Measurements from ENCODE around the gene RPS18. TPM values are rescaled to one million over a fixed set of nuclear protein-coding genes. Genes with fewer than 3 reads are reported as not detected.
"Not testable (repeated sequence)": the region's sequence is repeated elsewhere in the genome, so short reads cannot be mapped to it uniquely, and the experiment has no call there.

Gene RPS18
- total RNA-seq = 4,003 TPM

GRCh38 chr6:33271468-33272274, at the start of gene RPS18, which contains the start of gene VPS52:
TSS of gene RPS18 (plus strand) at chr6:33272075. CDS start at chr6:33272120, 45 bp downstream.
TSS of gene VPS52 (minus strand) at chr6:33271876. CDS start at chr6:33271675, 201 bp downstream.
- peak; percentile 65 for FAIRE-seq
- peak; percentile 90 to 91 for DNase-seq (ENCODE audit: low spot score in 2 of 2)

DNA sequence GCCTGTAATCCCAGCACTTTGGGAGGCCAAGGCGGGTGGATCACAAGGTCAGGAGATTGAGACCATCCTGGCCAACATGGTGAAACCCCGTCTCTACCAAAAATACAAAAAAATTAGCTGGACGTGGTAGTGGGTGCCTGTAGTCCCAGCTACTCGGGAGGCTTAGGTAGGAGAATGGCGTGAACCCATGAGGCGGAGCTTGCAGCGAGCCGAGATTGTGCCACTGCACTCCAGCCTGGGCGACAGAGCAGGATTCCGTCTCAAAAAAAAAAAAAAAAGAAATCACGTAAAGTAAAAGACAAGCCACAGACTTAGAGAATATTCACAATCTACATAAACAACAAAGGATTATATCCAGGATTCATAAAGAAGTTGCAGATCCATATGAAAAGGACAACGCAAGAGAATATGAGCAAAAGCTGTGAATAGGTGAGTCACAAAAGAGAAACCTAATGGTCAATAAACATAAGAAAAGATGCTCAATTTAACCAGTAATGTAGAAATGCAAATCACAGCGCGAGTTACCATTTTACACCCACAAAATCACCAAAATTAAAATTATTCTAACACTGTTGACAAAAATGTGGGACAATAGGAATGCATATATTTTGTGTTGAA, 45.3 kb upstream of the RPS18 start:
- not testable (repeated sequence) for DNase-seq (ENCODE audit: low spot score in 2 of 2); FAIRE-seq

- DNase-seq (ENCODE audit: low spot score in 2 of 2) (no peak), FAIRE-seq (no peak)
Measured at GRCh38 chr6:33235221-33235634, 36.6 kb upstream of the RPS18 start.

DNA sequence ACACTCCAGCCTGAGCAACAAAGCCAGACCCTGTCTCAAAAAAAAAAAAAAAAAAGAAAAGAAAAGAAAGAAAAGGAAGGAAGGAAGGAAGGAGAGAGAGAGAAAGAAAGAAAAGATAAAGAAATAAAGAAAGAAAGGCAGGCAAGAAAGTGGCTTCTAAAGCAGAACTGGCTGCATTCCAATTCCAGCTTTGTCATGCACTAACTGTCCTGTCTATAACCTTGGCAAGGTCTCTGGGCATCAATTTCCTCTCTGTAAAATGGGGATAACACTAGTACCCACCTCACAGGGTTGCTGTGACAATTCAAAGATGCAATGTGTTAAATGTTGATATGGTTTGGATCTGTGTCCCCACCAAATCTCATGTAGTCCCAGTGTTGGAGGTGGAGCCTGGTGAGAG, 35.5 kb upstream of the RPS18 start:
- DNase-seq (ENCODE audit: low spot score in 2 of 2) (no peak), FAIRE-seq (no peak)

DNA sequence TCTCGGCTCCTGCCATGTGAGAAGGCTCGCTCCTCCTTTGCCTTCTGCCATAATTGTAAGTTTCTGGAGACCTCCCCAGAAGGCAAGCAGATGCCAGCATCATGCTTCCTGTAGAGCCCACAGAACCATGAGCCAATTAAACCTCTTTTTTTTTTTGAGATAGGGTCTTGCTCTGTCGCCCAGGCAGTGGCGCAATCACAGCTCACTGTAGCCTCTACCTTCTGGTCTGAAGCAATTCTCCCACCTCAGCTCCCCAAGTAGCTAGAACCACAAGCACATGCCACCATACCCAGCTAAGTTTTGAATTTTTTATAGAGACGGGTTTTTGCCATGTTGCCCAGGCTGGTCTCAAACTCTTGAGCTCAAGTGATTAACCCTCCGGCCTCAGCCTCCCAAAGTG, 35.0 kb upstream of the RPS18 start:
- FAIRE-seq = no peak
- no peak for DNase-seq (ENCODE audit: low spot score in 2 of 2)

DNA sequence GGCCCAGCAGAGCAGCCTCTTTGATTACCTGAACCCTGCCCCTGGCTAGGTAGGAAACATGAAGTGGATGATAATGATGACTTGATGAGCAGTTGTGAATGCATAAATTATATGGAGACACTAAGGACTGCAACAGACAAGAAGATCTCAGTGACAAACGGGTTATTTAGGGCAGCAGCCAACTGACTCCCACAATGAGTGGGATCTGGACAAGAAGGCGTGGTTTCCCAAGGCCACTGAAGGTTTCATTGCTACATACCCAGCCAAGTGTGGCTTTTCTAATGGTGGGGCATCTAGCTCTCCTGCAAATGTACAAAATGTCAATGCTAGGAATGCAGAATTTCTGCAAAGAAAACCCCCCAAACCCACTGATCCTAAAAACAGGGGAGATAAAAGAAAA, 34.1 kb upstream of the RPS18 start:
- DNase-seq (ENCODE audit: low spot score in 2 of 2) (no peak), FAIRE-seq (no peak)

DNA sequence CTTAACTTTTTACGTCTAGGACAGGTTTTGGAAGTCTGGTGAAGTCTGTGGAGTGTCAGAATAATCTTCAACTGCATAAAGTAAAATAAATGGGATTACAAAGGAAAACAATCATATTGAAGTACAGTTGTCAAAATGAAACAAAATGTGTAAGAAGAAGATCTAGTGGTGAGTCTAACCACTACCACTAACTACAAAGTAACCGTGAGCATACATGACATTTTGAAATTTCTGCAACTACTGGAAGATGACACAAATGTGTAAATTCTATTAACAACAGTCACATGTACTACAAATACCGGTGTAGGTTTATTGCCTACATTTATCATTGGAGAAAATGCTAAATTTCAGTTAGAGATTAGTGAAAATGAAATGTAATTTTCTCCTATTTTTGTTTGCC, 29.9 kb upstream of the RPS18 start:
- FAIRE-seq = no peak
- no peak for DNase-seq (ENCODE audit: low spot score in 2 of 2)

DNA sequence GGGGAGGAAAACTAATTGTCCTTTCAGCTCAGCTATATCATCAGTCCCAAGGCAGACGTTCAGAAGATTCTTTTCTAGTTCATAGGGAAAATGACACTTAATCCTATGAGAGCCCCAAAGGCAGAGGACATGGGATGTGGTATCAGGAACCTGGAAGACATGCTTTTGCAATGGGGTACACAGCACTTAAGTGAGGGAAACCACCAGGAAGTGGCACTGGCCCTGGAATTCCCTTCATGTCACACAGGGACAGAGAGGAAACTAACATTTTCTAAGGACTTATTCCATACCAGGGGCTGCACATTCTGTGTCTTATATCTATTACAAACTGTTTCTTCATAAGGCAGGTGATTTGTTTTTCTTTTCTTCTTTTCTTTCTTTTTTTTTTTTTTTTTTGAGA, 28.4 kb upstream of the RPS18 start:
- FAIRE-seq (no peak), DNase-seq (ENCODE audit: low spot score in 2 of 2) (no peak)

DNA sequence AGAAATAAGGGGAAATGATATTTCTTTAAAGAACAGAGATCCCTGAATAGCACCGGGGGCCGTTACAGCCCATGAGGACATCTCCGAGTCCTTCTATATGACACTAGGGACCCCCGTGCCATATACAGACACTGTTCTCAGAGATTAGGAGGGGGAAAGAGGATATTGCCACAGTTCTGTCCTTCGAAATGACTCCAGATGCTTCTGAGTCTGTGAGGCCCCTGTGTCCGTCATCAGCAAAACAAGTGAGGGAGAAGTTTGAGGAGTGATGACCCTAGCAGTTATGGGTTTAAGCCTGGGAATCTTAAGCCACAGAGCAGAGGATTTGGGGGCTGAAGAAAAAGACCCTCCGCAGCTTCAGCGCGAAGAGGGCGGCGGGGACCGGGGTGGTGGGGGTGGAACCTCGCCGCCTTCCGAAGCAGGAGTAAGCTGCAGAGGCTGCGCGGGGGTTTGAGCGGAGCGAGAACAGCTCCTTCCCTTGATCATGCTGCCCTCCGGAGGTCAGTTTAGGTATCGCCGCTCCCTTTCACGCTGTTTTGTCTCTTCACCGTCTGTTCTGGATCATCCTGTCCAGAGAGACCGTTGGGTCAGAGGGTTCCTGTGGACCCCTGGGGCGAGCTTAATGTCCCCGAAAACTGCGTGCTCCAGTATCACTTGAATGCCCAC, 23.8 kb upstream of the RPS18 start:
- FAIRE-seq (no peak), DNase-seq (ENCODE audit: low spot score in 2 of 2) (peak; percentile 60 to 70)

DNA sequence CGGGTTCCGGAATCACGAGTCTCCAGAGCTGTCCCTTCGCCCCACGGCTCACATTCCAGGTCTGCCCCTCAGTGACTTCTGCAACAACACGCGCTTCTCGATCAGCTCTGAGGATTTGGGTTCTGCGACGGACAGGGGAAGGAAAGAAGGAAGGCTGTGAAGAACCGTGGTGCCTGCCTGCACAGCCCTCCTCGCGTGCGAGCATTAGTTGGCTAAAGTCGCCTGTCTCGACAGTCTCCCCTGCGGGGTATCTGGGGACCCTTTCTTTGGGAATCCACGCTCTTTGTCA, 23.3 kb upstream of the RPS18 start:
- DNase-seq (ENCODE audit: low spot score in 2 of 2) (no peak), FAIRE-seq (no peak)

GRCh38 chr6:33248932-33249731, 22.7 kb upstream of the RPS18 start:
- peak; percentile 84 for FAIRE-seq
- peak; percentile 77 to 88 for DNase-seq (ENCODE audit: low spot score in 2 of 2)

- FAIRE-seq = no peak
- no peak for DNase-seq (ENCODE audit: low spot score in 2 of 2)
Measured at GRCh38 chr6:33249732-33250630, 21.9 kb upstream of the RPS18 start.

GRCh38 chr6:33250731-33251130, 21.1 kb upstream of the RPS18 start:
- FAIRE-seq = no peak
- no peak for DNase-seq (ENCODE audit: low spot score in 2 of 2)

DNA sequence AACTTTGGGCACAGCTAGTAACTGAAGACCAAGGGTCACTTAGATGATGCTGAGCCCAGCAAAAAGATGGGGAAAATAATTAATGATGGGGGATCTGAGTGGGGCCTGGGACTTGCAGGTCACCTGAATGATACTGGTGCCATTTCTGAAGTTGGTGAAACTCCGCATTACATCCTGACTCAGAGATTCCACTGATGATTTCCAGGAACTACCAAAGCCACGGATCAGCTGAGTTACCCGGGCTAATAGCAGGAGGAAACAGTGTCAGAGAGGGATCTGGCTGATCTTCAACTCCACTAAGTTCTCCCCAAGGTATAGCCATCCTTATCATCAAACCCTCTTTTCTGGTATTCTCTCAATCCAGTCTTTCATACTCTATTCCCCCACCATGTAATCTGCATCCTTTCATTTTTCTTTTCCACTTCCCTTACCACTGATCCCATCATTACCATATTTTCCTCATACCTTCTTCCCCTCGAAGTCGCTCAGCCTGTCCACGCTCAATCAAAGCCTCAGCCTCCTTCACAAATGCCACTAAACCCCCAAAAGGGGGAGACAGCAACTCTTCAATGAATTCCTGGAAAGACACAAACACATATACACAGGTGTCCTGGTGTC, 20.4 kb upstream of the RPS18 start:
- no peak for FAIRE-seq
- DNase-seq (ENCODE audit: low spot score in 2 of 2) = no peak

DNA sequence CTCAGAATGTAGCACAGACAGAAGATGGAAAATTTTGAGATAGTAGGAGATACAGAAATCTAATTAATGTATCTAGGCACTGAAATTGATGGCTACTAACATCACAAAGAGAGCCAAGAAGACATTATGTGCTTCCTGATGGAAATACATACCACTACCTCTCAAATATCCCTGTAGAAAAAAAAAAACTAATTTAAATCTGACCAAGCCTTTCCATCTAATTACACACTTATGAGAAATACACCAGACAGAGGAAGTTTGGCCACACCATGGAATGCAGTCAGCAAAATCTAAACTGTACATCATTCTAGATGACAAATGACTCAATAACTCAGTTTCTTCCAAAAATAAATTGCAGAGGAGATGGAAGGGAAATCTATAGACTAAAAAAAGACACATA, 19.1 kb upstream of the RPS18 start:
- no peak for FAIRE-seq
- DNase-seq (ENCODE audit: low spot score in 2 of 2) = no peak

DNA sequence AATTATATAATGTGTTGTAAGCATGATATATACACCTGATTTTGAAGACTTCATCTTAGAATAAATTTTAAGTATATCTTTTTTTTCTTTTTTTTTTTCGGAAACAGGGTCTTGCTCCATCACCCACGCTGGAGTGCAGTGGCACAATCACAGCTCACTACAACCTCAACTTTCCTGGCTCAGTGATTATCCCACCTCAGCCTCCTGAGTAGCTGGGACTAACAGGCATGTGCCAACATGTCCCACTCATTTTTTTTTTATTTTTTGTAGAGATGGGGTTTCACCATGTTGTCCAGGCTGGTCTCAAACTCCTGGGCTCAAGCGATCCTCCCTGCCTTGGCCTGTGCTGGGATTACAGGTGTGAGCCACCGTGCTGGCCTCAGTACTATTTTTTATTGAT, 17.3 kb upstream of the RPS18 start:
- no peak for FAIRE-seq
- no peak for DNase-seq (ENCODE audit: low spot score in 2 of 2)

DNA sequence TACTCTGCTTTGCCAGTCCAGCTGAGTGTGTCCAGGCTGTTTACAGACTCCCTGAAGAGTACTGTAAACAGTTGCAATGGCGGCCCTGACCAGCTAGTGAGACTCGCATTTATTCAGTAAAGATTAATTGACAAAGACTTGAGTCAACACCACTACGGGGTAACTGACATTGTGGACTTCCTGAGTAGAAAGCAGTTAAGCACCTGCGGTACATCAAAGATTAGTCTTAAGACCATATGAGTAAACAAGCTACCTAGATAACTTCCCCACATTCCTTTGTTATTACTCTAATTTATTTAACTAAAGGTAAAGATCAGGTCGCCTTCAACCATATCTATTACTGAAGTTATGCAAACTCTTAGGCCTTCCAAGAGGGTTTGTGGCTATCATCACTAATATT, 12.8 kb upstream of the RPS18 start:
- no peak for FAIRE-seq
- no peak for DNase-seq (ENCODE audit: low spot score in 2 of 2)

DNA sequence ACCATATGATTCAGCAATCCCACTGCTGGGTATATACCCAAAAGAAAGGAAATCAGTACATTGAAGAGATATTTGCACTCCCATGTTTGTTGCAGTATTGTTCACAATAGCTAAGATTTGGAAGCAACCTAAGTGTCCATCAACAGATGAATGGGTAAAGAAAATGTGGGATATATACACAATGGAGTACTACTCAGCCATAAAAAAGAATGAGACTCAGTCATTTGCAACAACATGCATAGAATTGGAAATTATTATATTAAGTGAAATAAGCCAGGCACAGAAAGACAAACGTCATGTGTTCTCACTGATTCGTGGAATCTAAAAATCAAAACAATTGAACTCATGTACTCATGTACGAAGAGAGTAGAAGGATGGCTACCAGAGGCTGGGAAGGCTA, 9.4 kb upstream of the RPS18 start:
- not testable (repeated sequence) for FAIRE-seq

DNA sequence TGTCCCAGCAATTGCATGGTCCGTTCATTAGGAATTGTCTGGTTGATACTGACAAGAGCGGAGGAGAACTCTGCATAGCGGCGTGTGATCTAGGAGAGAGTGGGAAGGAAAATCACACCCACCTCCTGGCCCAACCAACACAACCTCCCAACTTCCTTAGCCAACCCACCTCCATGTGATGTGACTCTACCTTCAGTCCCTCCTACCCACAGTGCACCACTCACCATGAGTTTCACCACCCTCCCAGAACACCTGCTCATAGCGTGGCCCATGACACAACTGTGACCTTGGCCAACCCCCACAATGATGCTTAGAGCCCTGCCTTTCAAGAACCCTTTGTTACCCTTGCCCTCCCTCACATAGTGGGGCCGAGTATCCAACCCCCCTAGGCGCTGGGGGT, 7.9 kb upstream of the RPS18 start:
- DNase-seq (ENCODE audit: low spot score in 2 of 2) (no peak), FAIRE-seq (no peak)

More for the DNA sequence above, 9.4 kb upstream of the RPS18 start:
- DNase-seq (ENCODE audit: low spot score in 2 of 2) = not testable (repeated sequence)

Measured in frontal cortex (tissue), 4 donors.